Mesenchymal stem cell (in vitro differentiated cells and primary cell): Measurements from ENCODE around the gene DIPK1A.
"Not testable (repeated sequence)": the region's sequence is repeated elsewhere in the genome, so short reads cannot be mapped to it uniquely, and the experiment has no call there.

Source experiments
- DNase-seq: peaks from one replicate; pipeline ENCODE4 v3.0.0-alpha.2; 2013
- H2AFZ ChIP-seq: one replicate; pipeline ENCODE4 v1.6.1; 2013; ENCODE audit warnings: low read depth, mild to moderate bottlenecking, control low read depth, inconsistent platforms, low read length, moderate library complexity
- H2AK5ac ChIP-seq: 2 replicates; pipeline ENCODE4 v1.6.1; 2013; ENCODE audit warnings: low read length, moderate library complexity, mild to moderate bottlenecking, inconsistent platforms; ENCODE audit not compliant: severe bottlenecking
- H2BK120ac ChIP-seq: one replicate; pipeline ENCODE4 v1.6.1; 2013; ENCODE audit warnings: low read depth, mild to moderate bottlenecking, inconsistent platforms, low read length, moderate library complexity
- H2BK12ac ChIP-seq, 2 experiments: one replicate each; pipeline ENCODE4 v1.6.1; 2013; ENCODE audit warnings: inconsistent platforms in 2 of 2, low read length in 2 of 2, mild to moderate bottlenecking in 2 of 2, moderate library complexity in 2 of 2, control low read depth in 1 of 2
- H2BK15ac ChIP-seq: one replicate; pipeline ENCODE4 v1.6.1; 2013; ENCODE audit warnings: mild to moderate bottlenecking, low read depth, inconsistent platforms; ENCODE audit not compliant: poor library complexity, severe bottlenecking
- H2BK5ac ChIP-seq: 2 replicates; pipeline ENCODE4 v1.6.1; 2013; ENCODE audit warnings: low read depth, mild to moderate bottlenecking, low read length, control low read depth, inconsistent platforms; ENCODE audit not compliant: poor library complexity, severe bottlenecking
- H3K14ac ChIP-seq, 2 experiments: one replicate each; pipeline ENCODE4 v1.6.1; 2013; ENCODE audit warnings: inconsistent platforms in 2 of 2, low read length in 2 of 2, control low read depth in 1 of 2, mild to moderate bottlenecking in 1 of 2, moderate library complexity in 1 of 2
- H3K18ac ChIP-seq, 2 experiments: one replicate each; pipeline ENCODE4 v1.6.1; 2013; ENCODE audit warnings: inconsistent platforms in 2 of 2, low read length in 2 of 2, control low read depth in 1 of 2, low read depth in 1 of 2, mild to moderate bottlenecking in 1 of 2
- H3K23ac ChIP-seq, 2 experiments: one replicate each; pipeline ENCODE4 v1.6.1; 2013; ENCODE audit warnings: inconsistent platforms in 2 of 2, low read length in 2 of 2, mild to moderate bottlenecking in 2 of 2, moderate library complexity in 2 of 2, control low read depth in 1 of 2
- H3K27ac ChIP-seq: 2 replicates; pipeline ENCODE4 v1.5.1; 2013; ENCODE audit warnings: mild to moderate bottlenecking, moderate library complexity, low read length, control low read depth, inconsistent platforms; ENCODE audit not compliant: poor library complexity, severe bottlenecking
- H3K27me3 ChIP-seq, 2 experiments: 2 replicates each; pipeline versions ENCODE4 v1.6.1 to v1.7.0; 2013; ENCODE audit warnings: low read length in 2 of 2, mild to moderate bottlenecking in 2 of 2, moderate library complexity in 2 of 2, control low read depth in 1 of 2, inconsistent platforms in 1 of 2; ENCODE audit not compliant: control insufficient read depth in 1 of 2, insufficient read depth in 1 of 2
- H3K36me3 ChIP-seq, 2 experiments: 2 replicates each; pipeline versions ENCODE4 v1.6.1 to v1.7.0; 2013; ENCODE audit warnings: low read length in 2 of 2, control low read depth in 1 of 2, inconsistent platforms in 1 of 2, low read depth in 1 of 2, mild to moderate bottlenecking in 1 of 2; ENCODE audit not compliant: insufficient read depth in 2 of 2, control insufficient read depth in 1 of 2
- H3K4ac ChIP-seq, 2 experiments: one replicate each; pipeline ENCODE4 v1.6.1; 2013; ENCODE audit warnings: inconsistent platforms in 2 of 2, low read length in 2 of 2, mild to moderate bottlenecking in 2 of 2, moderate library complexity in 2 of 2, control low read depth in 1 of 2, low read depth in 1 of 2
- H3K4me1 ChIP-seq: 2 replicates; pipeline ENCODE4 v1.6.1; 2013; ENCODE audit warnings: low read depth, low read length, control low read depth; ENCODE audit not compliant: control insufficient read depth, insufficient read depth
- H3K4me2 ChIP-seq: 2 replicates; pipeline ENCODE4 v1.6.1; 2013; ENCODE audit warnings: low read length, mild to moderate bottlenecking, inconsistent platforms; ENCODE audit not compliant: poor library complexity, severe bottlenecking
- H3K4me3 ChIP-seq, 2 experiments: 2 replicates each; pipeline versions ENCODE4 v1.5.1 to v1.7.0; 2013; ENCODE audit warnings: low read length in 2 of 2, mild to moderate bottlenecking in 2 of 2, control low read depth in 1 of 2, low read depth in 1 of 2; ENCODE audit not compliant: insufficient read depth in 1 of 2
- H3K79me1 ChIP-seq: replicated peaks from 2 replicates; pipeline ENCODE4 v1.6.1; 2013; ENCODE audit warnings: mild to moderate bottlenecking, control low read depth, low read length, inconsistent platforms; ENCODE audit not compliant: poor library complexity, severe bottlenecking
- H3K9ac ChIP-seq: 2 replicates; pipeline ENCODE4 v1.7.0; 2013; ENCODE audit warnings: mild to moderate bottlenecking, low read length, moderate library complexity
- H3K9me3 ChIP-seq: 2 replicates; pipeline ENCODE4 v1.7.0; 2013; ENCODE audit warnings: mild to moderate bottlenecking, low read length; ENCODE audit not compliant: control insufficient read depth
- H4K8ac ChIP-seq: one replicate; pipeline ENCODE4 v1.6.1; 2013; ENCODE audit warnings: inconsistent platforms, mild to moderate bottlenecking, low read length, moderate library complexity
- H4K91ac ChIP-seq: one replicate; pipeline ENCODE4 v1.6.1; 2013; ENCODE audit warnings: mild to moderate bottlenecking, low read length, inconsistent platforms
- WGBS: methylation state at CpG from one replicate; pipeline ENCODE4 v1.1.7; 2013; ENCODE audit warnings: mixed read lengths; 5-methylcytosine and 5-hydroxymethylcytosine counted together

DIPK1A gene

DNA sequence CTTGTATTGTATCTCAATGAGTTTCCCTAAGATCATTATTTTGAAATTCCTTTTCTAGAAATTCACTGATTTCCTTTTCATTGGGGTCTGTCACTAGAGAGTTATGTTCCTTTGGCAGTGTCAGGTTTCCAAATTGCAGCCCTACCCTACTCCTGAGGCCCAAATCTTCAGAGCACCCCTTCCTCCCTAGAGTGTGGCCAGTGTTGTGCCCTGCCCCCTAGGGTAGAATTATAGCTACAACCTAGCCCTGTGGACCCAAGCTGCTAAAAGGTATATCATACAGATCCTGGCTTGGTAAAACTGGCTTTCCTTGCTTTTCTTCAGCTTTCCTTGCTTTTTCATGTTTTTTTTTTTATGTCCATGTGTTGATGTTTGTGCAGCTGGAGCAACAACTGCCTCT is 60.7 kb downstream of the DIPK1A start:
- Histone ChIP-seq H3K27me3 (no peaks in the 10 kb centered on the region), H3K27ac (no peak overlapping the region), H3K9ac (no peak overlapping the region), H3K9me3 (peaks cover 5% of the 10 kb centered on the region), H3K18ac (no peak overlapping the region), H2BK12ac (no peak overlapping the region), H3K36me3 (no peaks in the 10 kb centered on the region), H4K91ac (no peak overlapping the region), H3K4me1 (no peaks in the 10 kb centered on the region), H2AFZ (no peak overlapping the region), H4K8ac (no peak overlapping the region), H3K23ac (no peak overlapping the region), H2BK5ac (no peak overlapping the region), H2BK15ac (no peak overlapping the region), H2BK120ac (no peak overlapping the region), H3K79me1 (no peaks in the 10 kb centered on the region), H3K4me3 (peak overlapping the region in 1 of 2 experiments; percentile 30), H3K4ac (no peak overlapping the region), H2AK5ac (no peak overlapping the region), H3K4me2 (no peak overlapping the region), H3K14ac (no peak overlapping the region)
- DNase-seq = no peak

- H3K27me3 ChIP-seq = no peaks in the 10 kb centered on the region
- H2BK15ac ChIP-seq = no peak overlapping the region
- no peak overlapping the region for H3K18ac ChIP-seq
- H3K27ac ChIP-seq = no peak overlapping the region
- no peak overlapping the region for H4K8ac ChIP-seq
- H3K4me2 ChIP-seq = no peak overlapping the region
- no peak overlapping the region for H2BK5ac ChIP-seq
- no peaks in the 10 kb centered on the region for H3K79me1 ChIP-seq
- H3K14ac ChIP-seq = no peak overlapping the region
- no peak overlapping the region for H2BK12ac ChIP-seq
- DNase-seq = no peak
- peaks cover 5% of the 10 kb centered on the region for H3K9me3 ChIP-seq
- H3K4ac ChIP-seq = no peak overlapping the region
- H3K4me3 ChIP-seq = no peak overlapping the region
- H3K23ac ChIP-seq = no peak overlapping the region
- no peaks in the 10 kb centered on the region for H3K4me1 ChIP-seq
- H2BK120ac ChIP-seq = no peak overlapping the region
- H3K36me3 ChIP-seq = no peaks in the 10 kb centered on the region
- H4K91ac ChIP-seq = no peak overlapping the region
- H2AK5ac ChIP-seq = no peak overlapping the region
- H2AFZ ChIP-seq = no peak overlapping the region
- H3K9ac ChIP-seq = no peak overlapping the region
Observed at GRCh38 chr1:92899780-92900179, 61.5 kb downstream of the DIPK1A start.

GRCh38 chr1:92898053-92898452 is 63.2 kb downstream of the DIPK1A start:
- not testable (repeated sequence) for H3K9ac ChIP-seq, H2BK15ac ChIP-seq, H2BK12ac ChIP-seq, H4K8ac ChIP-seq, H3K79me1 ChIP-seq, H3K14ac ChIP-seq, H3K27ac ChIP-seq, H3K4me1 ChIP-seq, H2BK120ac ChIP-seq, H4K91ac ChIP-seq, H3K4me3 ChIP-seq, H2AFZ ChIP-seq, H3K4me2 ChIP-seq, H3K36me3 ChIP-seq, H2BK5ac ChIP-seq, H3K27me3 ChIP-seq, H3K18ac ChIP-seq, H3K9me3 ChIP-seq, DNase-seq, H3K23ac ChIP-seq, H3K4ac ChIP-seq, H2AK5ac ChIP-seq
- no CpG with 5 or more reads among the region's 2 CpGs for WGBS

GRCh38 chr1:92887465-92887864 is 73.8 kb downstream of the DIPK1A start:
- no peak for DNase-seq
- Histone ChIP-seq H2AFZ (no peak overlapping the region), H3K14ac (no peak overlapping the region), H3K4me2 (no peak overlapping the region), H4K8ac (no peak overlapping the region), H2BK12ac (no peak overlapping the region), H3K4me1 (no peaks in the 10 kb centered on the region), H3K23ac (no peak overlapping the region), H3K36me3 (no peaks in the 10 kb centered on the region), H3K18ac (no peak overlapping the region), H3K27ac (no peak overlapping the region), H3K9me3 (peaks cover 13% of the 10 kb centered on the region), H3K27me3 (no peaks in the 10 kb centered on the region), H4K91ac (no peak overlapping the region), H3K79me1 (no peaks in the 10 kb centered on the region), H2BK120ac (no peak overlapping the region), H2AK5ac (no peak overlapping the region), H2BK5ac (no peak overlapping the region), H3K4me3 (no peak overlapping the region), H3K4ac (no peak overlapping the region), H2BK15ac (no peak overlapping the region), H3K9ac (no peak overlapping the region)
- WGBS = no CpG with 5 or more reads among the region's 2 CpGs
